GM23338 (cell line): Measurements from ENCODE around the gene PHETA2.
"Not testable (repeated sequence)": the region's sequence is repeated elsewhere in the genome, so short reads cannot be mapped to it uniquely, and the experiment has no call there.

ENCODE experiments used
- NANOG ChIP-seq: IDR thresholded peaks from 2 replicates; pipeline ENCODE4 v1.6.1; 2016; ENCODE audit warnings: antibody characterized with exemption, borderline replicate concordance
- TF ChIP-seq, protein P1 (sequence below), 2 experiments: fragments of 200-600 bp in 1 of 2; sonication (generic) in 1 of 2; conservative IDR thresholded peaks; 2 replicates each; pipeline versions ENCODE4 v1.5.1 to v1.6.1; 2016 to 2017; ENCODE audit warnings: antibody characterized with exemption in 2 of 2, low read depth in 2 of 2, mild to moderate bottlenecking in 2 of 2, moderate library complexity in 1 of 2

DNA sequence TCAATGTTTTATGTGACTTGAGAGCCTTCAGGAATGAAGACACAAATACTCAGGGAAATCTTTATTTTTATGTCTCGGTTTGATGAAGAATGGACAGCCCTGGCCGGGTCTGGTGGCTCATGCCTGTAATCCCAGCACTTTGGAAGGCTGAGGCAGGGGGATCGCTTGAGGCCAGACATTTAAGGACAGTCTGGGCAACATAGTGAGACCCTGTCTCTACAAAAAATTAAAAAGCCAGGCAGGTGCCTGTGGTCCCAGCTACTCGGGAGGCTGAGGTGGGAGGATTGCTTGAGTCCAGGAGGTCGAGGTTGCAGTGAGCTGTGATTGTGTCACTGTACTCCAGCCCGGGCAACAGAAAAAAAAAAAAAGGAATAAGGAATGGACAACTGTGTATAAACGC lies 2.5 kb upstream of the PHETA2 start:
- TF ChIP-seq, protein P1, sequence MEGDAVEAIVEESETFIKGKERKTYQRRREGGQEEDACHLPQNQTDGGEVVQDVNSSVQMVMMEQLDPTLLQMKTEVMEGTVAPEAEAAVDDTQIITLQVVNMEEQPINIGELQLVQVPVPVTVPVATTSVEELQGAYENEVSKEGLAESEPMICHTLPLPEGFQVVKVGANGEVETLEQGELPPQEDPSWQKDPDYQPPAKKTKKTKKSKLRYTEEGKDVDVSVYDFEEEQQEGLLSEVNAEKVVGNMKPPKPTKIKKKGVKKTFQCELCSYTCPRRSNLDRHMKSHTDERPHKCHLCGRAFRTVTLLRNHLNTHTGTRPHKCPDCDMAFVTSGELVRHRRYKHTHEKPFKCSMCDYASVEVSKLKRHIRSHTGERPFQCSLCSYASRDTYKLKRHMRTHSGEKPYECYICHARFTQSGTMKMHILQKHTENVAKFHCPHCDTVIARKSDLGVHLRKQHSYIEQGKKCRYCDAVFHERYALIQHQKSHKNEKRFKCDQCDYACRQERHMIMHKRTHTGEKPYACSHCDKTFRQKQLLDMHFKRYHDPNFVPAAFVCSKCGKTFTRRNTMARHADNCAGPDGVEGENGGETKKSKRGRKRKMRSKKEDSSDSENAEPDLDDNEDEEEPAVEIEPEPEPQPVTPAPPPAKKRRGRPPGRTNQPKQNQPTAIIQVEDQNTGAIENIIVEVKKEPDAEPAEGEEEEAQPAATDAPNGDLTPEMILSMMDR (conservative IDR thresholded peaks at IDR 0.05; ENCODE audit: low read depth in 2 of 2) = not testable (repeated sequence)
- TF ChIP-seq NANOG = not testable (repeated sequence)
